Keratinocyte (primary cell): Measurements from ENCODE around the gene MREG. TPM values are rescaled to one million over a fixed set of nuclear protein-coding genes. Genes with fewer than 3 reads are reported as not detected.

Experiments
- DNase-seq: peaks from one replicate; pipeline ENCODE4 v3.0.0-alpha.2; 2011; ENCODE audit warnings: low read depth, missing footprints, low spot score
- FAIRE-seq: peaks from 2 replicates; lab custom pipeline; 2011; peaks lifted over from hg19 to GRCh38; lab: Jason Lieb, UNC
- H2AFZ ChIP-seq: 2 replicates; pipeline ENCODE4 v1.6.0; 2012; ENCODE audit warnings: low read length, control low read depth, inconsistent platforms; ENCODE audit not compliant: control insufficient read depth
- H3K27ac ChIP-seq: 2 replicates; pipeline ENCODE4 v1.5.1; 2011; ENCODE audit warnings: low read length; ENCODE audit not compliant: control insufficient read depth, insufficient read depth
- H3K27me3 ChIP-seq: 3 replicates; pipeline ENCODE4 v1.6.0; 2011; ENCODE audit warnings: low read length; ENCODE audit not compliant: control insufficient read depth, insufficient read depth; ENCODE audit errors: extremely low read depth
- H3K36me3 ChIP-seq, 2 experiments: 2 replicates in 1 of 2; 3 replicates in 1 of 2; pipeline ENCODE4 v1.5.1; 2011; ENCODE audit warnings: low read length in 2 of 2, mild to moderate bottlenecking in 1 of 2; ENCODE audit not compliant: control insufficient read depth in 2 of 2, insufficient read depth in 2 of 2; ENCODE audit errors: extremely low read depth in 1 of 2
- H3K4me1 ChIP-seq: 3 replicates; pipeline ENCODE4 v1.5.1; 2011; ENCODE audit warnings: low read length; ENCODE audit not compliant: control insufficient read depth, insufficient read depth; ENCODE audit errors: extremely low read depth
- H3K4me2 ChIP-seq: 3 replicates; pipeline ENCODE4 v1.6.0; 2011; ENCODE audit warnings: low read depth, low read length; ENCODE audit not compliant: control insufficient read depth, insufficient read depth; ENCODE audit errors: extremely low read depth
- H3K4me3 ChIP-seq, 3 experiments: fragments of 200-600 bp in 1 of 3; sonication (generic) in 1 of 3; 2 replicates in 2 of 3; 3 replicates in 1 of 3; pipeline ENCODE4 v1.5.1; 2011 to 2016; ENCODE audit warnings: low read length in 3 of 3, mild to moderate bottlenecking in 3 of 3, control low read depth in 2 of 3, inconsistent platforms in 1 of 3, low read depth in 1 of 3, mixed read lengths in 1 of 3, mixed run types in 1 of 3, moderate library complexity in 1 of 3; ENCODE audit not compliant: control insufficient read depth in 2 of 3, insufficient read depth in 2 of 3; ENCODE audit errors: extremely low read depth in 1 of 3
- H3K79me2 ChIP-seq: 2 replicates; pipeline ENCODE4 v1.6.0; 2012; ENCODE audit warnings: low read length; ENCODE audit not compliant: control insufficient read depth, insufficient read depth
- H3K9ac ChIP-seq: 3 replicates; pipeline ENCODE4 v1.6.0; 2011; ENCODE audit warnings: low read length; ENCODE audit not compliant: control insufficient read depth, insufficient read depth; ENCODE audit errors: extremely low read depth
- H3K9me1 ChIP-seq: 3 replicates; pipeline ENCODE4 v1.6.0; 2011; ENCODE audit warnings: low read length; ENCODE audit not compliant: control insufficient read depth, insufficient read depth; ENCODE audit errors: extremely low read depth
- H3K9me3 ChIP-seq: 2 replicates; pipeline ENCODE4 v1.5.1; 2012; ENCODE audit warnings: low read depth, low read length; ENCODE audit not compliant: control insufficient read depth
- H4K20me1 ChIP-seq: 3 replicates; pipeline ENCODE4 v1.6.0; 2011; ENCODE audit warnings: low read length; ENCODE audit not compliant: control insufficient read depth, insufficient read depth; ENCODE audit errors: extremely low read depth
- CTCF ChIP-seq, 3 experiments: IDR thresholded peaks in 1 of 3; conservative IDR thresholded peaks in 1 of 3; optimal IDR thresholded peaks in 1 of 3; 2 replicates in 2 of 3; 3 replicates in 1 of 3; pipeline versions ENCODE3 to v1.5.1; 2011; ENCODE audit warnings: low read length in 3 of 3, mild to moderate bottlenecking in 3 of 3, moderate library complexity in 2 of 3, control low read depth in 1 of 3, inconsistent platforms in 1 of 3; ENCODE audit not compliant: insufficient read depth in 2 of 3; ENCODE audit errors: extremely low read depth in 1 of 3
- EZH2 ChIP-seq: IDR thresholded peaks from one replicate; pipeline ENCODE4 v1.6.1; 2012; ENCODE audit warnings: inconsistent platforms, mild to moderate bottlenecking, low read length, moderate library complexity
- dilution Hi-C: fragments of 300-500 bp; cut with MboI; formaldehyde crosslinking; loops from one replicate; pipeline ENCODE4 v1.7.0; 2020; ENCODE audit warnings: low sequenced_read_pairs; ENCODE audit not compliant: extremely low pct_ligation_motif_present
- polyA plus RNA-seq, 5 experiments: library from polyadenylated mRNA; depleted of rRNA in 3 of 5; stranded (reverse) in 3 of 5; stranded (forward) in 1 of 5; unstranded in 1 of 5; fragments of >200 nt; gene quantifications; 1 replicate in 1 of 5; 2 replicates in 3 of 5; 3 replicates in 1 of 5; pipeline versions ENCODE4 v1.2.1 to v1.2.3, GENCODE V29; 2011 to 2012; ENCODE audit warnings: missing spikeins in 2 of 5, low read depth in 1 of 5, low replicate concordance in 1 of 5

Gene MREG
- polyA plus RNA-seq, 1 donor (not counting 4 experiments of a cell fraction or from before 2014, with no cell fraction given) = 32.9 TPM

DNA sequence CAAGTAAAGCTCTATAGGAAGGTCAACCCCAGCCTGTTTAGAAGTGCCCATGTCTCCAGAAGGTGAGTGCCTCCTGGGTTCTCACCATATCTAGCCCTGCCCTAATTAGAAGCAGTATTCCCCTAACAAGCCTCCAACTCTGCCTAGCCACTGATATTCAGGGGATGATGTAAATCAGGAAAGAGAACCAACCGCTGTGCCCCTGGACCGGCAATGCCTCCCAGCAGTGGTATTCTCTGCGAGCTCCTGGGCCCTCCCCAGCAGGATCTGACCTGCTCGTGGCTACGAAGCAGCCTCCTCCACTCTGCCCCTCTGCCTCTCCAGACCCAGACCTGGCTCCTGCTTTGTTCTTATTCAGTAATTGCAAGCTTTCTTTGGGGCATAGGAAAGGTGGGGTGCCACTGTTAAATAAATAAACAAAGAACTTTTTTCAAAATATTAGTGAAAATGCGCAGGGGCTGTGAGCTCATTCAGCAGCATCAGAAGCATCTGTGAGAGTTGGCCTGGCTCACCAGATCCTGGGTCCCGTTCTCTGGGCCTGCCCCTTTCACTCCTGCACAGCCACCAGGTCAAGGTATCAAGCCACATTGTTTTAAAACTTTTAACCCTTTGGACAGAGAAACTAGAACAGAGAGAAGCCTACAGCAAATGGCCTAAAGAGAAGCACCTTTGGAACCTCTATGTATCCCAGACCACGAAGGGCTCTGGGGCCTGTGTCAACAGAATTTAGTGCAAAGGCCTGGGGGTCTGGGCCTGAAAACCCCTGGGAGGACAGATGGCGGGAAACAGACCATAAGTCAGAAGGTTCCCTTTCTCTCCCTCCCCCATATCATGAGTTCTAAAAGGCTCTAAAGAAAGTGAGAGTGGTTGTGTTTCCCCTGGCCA is 11.9 kb downstream of the MREG start:
- H2AFZ ChIP-seq = no peak overlapping the region
- no peak overlapping the region for H3K4me3 ChIP-seq
- dilution Hi-C loops = no loop called here
- no peaks in the 10 kb centered on the region for H3K9me3 ChIP-seq
- FAIRE-seq = no peak
- no peak overlapping the region for H3K9ac ChIP-seq
- H4K20me1 ChIP-seq = no peaks in the 10 kb centered on the region
- H3K4me1 ChIP-seq = peaks cover 23% of the 10 kb centered on the region
- no peak for DNase-seq
- TF ChIP-seq CTCF (optimal IDR thresholded peaks at IDR 0.05 in 1 of 3, IDR thresholded peaks at IDR 0.05 in 1 of 3, conservative IDR thresholded peaks at IDR 0.05 in 1 of 3; ENCODE audit: extremely low read depth in 1 of 3, insufficient read depth in 2 of 3, low read length in 3 of 3) (no peak), EZH2 (no peak)
- H3K9me1 ChIP-seq = no peaks in the 10 kb centered on the region
- H3K27me3 ChIP-seq = no peaks in the 10 kb centered on the region
- H3K79me2 ChIP-seq = peaks cover 68% of the 10 kb centered on the region
- H3K36me3 ChIP-seq = peaks cover 5 to 7% of the 10 kb centered on the region in 2 experiments
- H3K4me2 ChIP-seq = no peak overlapping the region
- H3K27ac ChIP-seq = no peak overlapping the region

DNA sequence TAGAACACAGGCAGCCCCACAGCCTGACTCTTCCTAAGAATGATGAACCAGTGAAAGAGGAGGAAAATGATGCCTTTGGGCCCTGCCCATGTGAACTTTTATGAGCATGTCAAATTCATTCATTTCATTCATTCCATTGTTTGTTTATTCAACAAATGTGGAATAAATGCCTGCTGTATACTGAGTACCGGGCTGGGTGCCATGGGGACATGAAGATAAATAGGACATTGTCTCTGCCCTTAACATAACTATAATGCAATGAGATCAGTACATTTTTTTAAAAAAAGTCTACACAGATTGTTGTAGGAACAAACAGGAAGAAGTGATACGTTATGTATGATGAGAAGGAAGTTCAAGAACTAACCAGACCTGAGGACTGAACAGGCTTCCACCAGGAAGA is 14.7 kb downstream of the MREG start:
- no peak for FAIRE-seq
- no peak overlapping the region for H2AFZ ChIP-seq
- H3K36me3 ChIP-seq = peaks cover 11 to 15% of the 10 kb centered on the region in 2 experiments
- H3K27me3 ChIP-seq = no peaks in the 10 kb centered on the region
- H3K9ac ChIP-seq = no peak overlapping the region
- no peaks in the 10 kb centered on the region for H3K9me3 ChIP-seq
- no peak overlapping the region for H3K4me3 ChIP-seq
- no peaks in the 10 kb centered on the region for H3K9me1 ChIP-seq
- dilution Hi-C loops = no loop called here
- H3K4me2 ChIP-seq = no peak overlapping the region
- no peak for DNase-seq
- peaks cover 55% of the 10 kb centered on the region for H3K79me2 ChIP-seq
- no peaks in the 10 kb centered on the region for H4K20me1 ChIP-seq
- H3K27ac ChIP-seq = no peak overlapping the region
- TF ChIP-seq EZH2 = no peak
- no peak for TF ChIP-seq CTCF (optimal IDR thresholded peaks at IDR 0.05 in 1 of 3, IDR thresholded peaks at IDR 0.05 in 1 of 3, conservative IDR thresholded peaks at IDR 0.05 in 1 of 3; ENCODE audit: extremely low read depth in 1 of 3, insufficient read depth in 2 of 3, low read length in 3 of 3)
- peaks cover 7% of the 10 kb centered on the region for H3K4me1 ChIP-seq
